Activated T-helper 17 cell treated with anti-CD3 and anti-CD28 coated beads, Interleukin-2, amount 50 U/mL, for 72 hours (primary cell): ENCODE data around the gene SMKR1. TPM values are rescaled to one million over a fixed set of nuclear protein-coding genes. Genes with fewer than 3 reads are reported as not detected.

Source experiments
- ATAC-seq: fragments of 150-1000 bp; cut with Tn5 transposase; replicated peaks from 2 replicates; pipeline ENCODE4 v1.10.0; 2021; ENCODE audit warnings: mild to moderate bottlenecking, moderate library complexity
- H3K27ac Mint-ChIP-seq: one replicate; pipeline ENCODE4 v1.8.0; 2022; ENCODE audit warnings: mixed read lengths
- H3K27me3 Mint-ChIP-seq: one replicate; pipeline ENCODE4 v1.8.0; 2022; ENCODE audit warnings: mixed read lengths
- H3K36me3 Mint-ChIP-seq: one replicate; pipeline ENCODE4 v1.8.0; 2022; ENCODE audit warnings: low read depth, mild to moderate bottlenecking, mixed read lengths
- H3K4me1 Mint-ChIP-seq: one replicate; pipeline ENCODE4 v1.8.0; 2022; ENCODE audit warnings: mixed read lengths
- H3K4me3 Mint-ChIP-seq: one replicate; pipeline ENCODE4 v1.8.0; 2022; ENCODE audit warnings: mild to moderate bottlenecking, mixed read lengths
- H3K9me3 Mint-ChIP-seq: one replicate; pipeline ENCODE4 v1.8.0; 2022; ENCODE audit warnings: mixed read lengths
- total RNA-seq, 2 donors: library from RNA; stranded (reverse); gene quantifications; one replicate each; pipeline ENCODE4 v1.2.3, GENCODE V29; 2022

The SMKR1 gene
- total RNA-seq, 2 donors from 2014 or later, result 1.3 to 1.9 TPM

DNA sequence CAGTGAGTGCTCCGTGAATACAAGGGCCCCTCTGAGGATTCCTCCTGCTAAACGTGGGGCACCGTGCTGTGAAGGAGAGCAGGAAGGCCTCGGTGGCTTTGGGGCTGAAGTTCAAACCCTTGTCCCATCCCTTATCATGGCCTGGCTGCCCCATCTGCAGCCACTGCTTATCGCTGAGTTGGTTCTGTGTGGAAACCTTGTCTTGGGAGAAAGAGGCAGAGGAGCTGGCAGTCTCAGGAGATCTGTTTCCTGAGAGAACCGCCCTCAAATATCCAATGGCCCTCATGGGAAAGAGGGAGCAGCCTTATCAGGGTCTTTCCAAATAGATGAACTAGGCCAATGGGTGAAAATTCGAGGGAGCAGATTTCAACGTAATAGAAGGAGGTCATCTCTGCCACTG, 57.2 kb downstream of the SMKR1 start:
- H3K4me1 Mint-ChIP-seq, result no peaks in the 10 kb centered on the region
- H3K27me3 Mint-ChIP-seq, result peaks cover 16% of the 10 kb centered on the region
- H3K36me3 Mint-ChIP-seq, result no peaks in the 10 kb centered on the region
- no peak for ATAC-seq
- H3K27ac Mint-ChIP-seq, result no peak overlapping the region
- no peaks in the 10 kb centered on the region for H3K9me3 Mint-ChIP-seq
- no peak overlapping the region for H3K4me3 Mint-ChIP-seq

- Mint-ChIP-seq H3K4me1 (no peaks in the 10 kb centered on the region), H3K9me3 (no peaks in the 10 kb centered on the region), H3K4me3 (no peak overlapping the region), H3K27me3 (peaks cover 19% of the 10 kb centered on the region), H3K36me3 (no peaks in the 10 kb centered on the region), H3K27ac (no peak overlapping the region)
- ATAC-seq, result no peak
Measured at GRCh38 chr7:129560831-129561230, 58.5 kb downstream of the SMKR1 start.

DNA sequence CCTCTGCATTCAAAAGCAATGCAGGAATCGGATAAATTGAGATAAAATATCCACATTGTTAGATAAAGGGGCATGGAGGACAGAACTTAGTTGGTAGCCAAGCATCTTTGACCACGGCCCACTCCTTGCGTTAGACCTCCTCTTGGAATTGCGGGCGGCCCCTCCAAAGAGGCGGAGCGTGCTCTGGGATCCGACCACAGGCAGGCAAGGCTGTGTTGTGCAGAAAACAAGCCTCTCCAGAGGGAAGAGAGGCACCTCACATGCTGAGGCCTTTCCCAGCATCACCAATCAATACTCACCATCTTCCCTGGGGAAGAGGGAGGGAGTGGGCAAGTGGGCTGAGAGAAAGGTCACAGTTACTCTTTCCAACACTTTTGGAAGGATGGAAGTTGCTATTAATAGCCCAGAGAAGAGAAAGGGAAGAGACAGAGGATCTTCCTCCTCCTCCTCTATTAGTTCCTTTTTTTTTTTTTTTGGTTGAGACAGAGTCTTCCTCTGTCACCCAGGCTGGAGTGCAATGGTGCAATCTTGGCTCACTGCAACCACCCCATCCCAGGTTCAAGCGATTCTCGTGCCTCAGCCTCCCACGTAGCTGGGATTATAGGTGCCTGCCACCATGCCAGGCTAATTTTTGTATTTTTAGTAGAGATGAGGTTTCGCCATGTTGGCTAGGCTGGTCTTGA, 59.5 kb downstream of the SMKR1 start:
- no peak overlapping the region for H3K27ac Mint-ChIP-seq
- H3K9me3 Mint-ChIP-seq, result no peaks in the 10 kb centered on the region
- peaks cover 23% of the 10 kb centered on the region for H3K27me3 Mint-ChIP-seq
- ATAC-seq, result no peak
- H3K4me3 Mint-ChIP-seq, result no peak overlapping the region
- no peaks in the 10 kb centered on the region for H3K36me3 Mint-ChIP-seq
- H3K4me1 Mint-ChIP-seq, result no peaks in the 10 kb centered on the region

Other genes starting within 250 kb of the SMKR1 start
- gene STRIP2, start 68.1 kb upstream of the SMKR1 start, total RNA-seq, result 10 to 100 TPM; 51.7 to 78.4 TPM
- gene NRF1, start 109.2 kb downstream of the SMKR1 start, total RNA-seq, result 10 to 100 TPM; 15.3 to 22.5 TPM